Spleen (tissue), 11 donors: ENCODE data around the gene EFNA5. TPM values are rescaled to one million over a fixed set of nuclear protein-coding genes. Genes with fewer than 3 reads are reported as not detected.

ENCODE experiments used
- DNase-seq: peaks from one replicate; pipeline ENCODE4 v3.0.0-alpha.2; 2020
- H3K27ac ChIP-seq, 8 donors: fragments of 200-600 bp; sonication (generic) in 7 of 8; 1 replicate in 4 of 8; 2 replicates in 4 of 8; pipeline versions ENCODE4 v1.5.0 to v1.8.0; 2016 to 2021; ENCODE audit warnings: inconsistent platforms in 4 of 8, mild to moderate bottlenecking in 4 of 8, moderate library complexity in 1 of 8
- H3K27me3 ChIP-seq, 7 donors: fragments of 200-600 bp; sonication (generic) in 6 of 7; replicated peaks in 1 of 7; 1 replicate in 4 of 7; 2 replicates in 3 of 7; pipeline versions ENCODE4 v1.5.0 to v1.8.0; 2016 to 2021; ENCODE audit warnings: inconsistent platforms in 3 of 7, mild to moderate bottlenecking in 1 of 7
- H3K36me3 ChIP-seq, 6 donors: fragments of 200-600 bp; sonication (generic) in 5 of 6; 1 replicate in 4 of 6; 2 replicates in 2 of 6; pipeline versions ENCODE4 v1.5.0 to v1.8.0; 2016 to 2021; ENCODE audit warnings: inconsistent platforms in 2 of 6
- H3K4me1 ChIP-seq, 6 donors: fragments of 200-600 bp; sonication (generic) in 5 of 6; 1 replicate in 3 of 6; 2 replicates in 3 of 6; pipeline versions ENCODE4 v1.5.0 to v1.8.0; 2016 to 2021; ENCODE audit warnings: inconsistent platforms in 3 of 6
- H3K4me3 ChIP-seq, 8 donors: fragments of 200-600 bp; sonication (generic) in 7 of 8; 1 replicate in 4 of 8; 2 replicates in 4 of 8; pipeline versions ENCODE4 v1.5.0 to v1.8.0; 2016 to 2021; ENCODE audit warnings: inconsistent platforms in 4 of 8, mild to moderate bottlenecking in 4 of 8, moderate library complexity in 2 of 8
- H3K9me3 ChIP-seq, 8 donors: fragments of 200-600 bp; sonication (generic) in 7 of 8; 1 replicate in 4 of 8; 2 replicates in 4 of 8; pipeline versions ENCODE4 v1.5.0 to v1.8.0; 2016 to 2021; ENCODE audit warnings: inconsistent platforms in 4 of 8
- POLR2A ChIP-seq, 3 donors: fragments of 450-650 bp; IDR thresholded peaks; one replicate each; pipeline ENCODE4 v1.5.1; 2017; ENCODE audit warnings: antibody characterized with exemption in 3 of 3, mild to moderate bottlenecking in 1 of 3
- POLR2AphosphoS5 ChIP-seq, 3 donors: sonication (generic); formaldehyde crosslinking; IDR thresholded peaks; one replicate each; pipeline ENCODE4 v1.5.1; 2017; ENCODE audit warnings: antibody characterized with exemption in 3 of 3
- WGBS, 5 donors: extraction: QIAGEN DNeasy Blood & Tissue Kit in 3 of 5; methylation state at CpG; one replicate each; pipeline versions ENCODE4 v1.1.5 to v1.1.7; 2013 to 2018; 5-methylcytosine and 5-hydroxymethylcytosine counted together
- intact Hi-C: fragments of 100-400 bp; cut with DNase I; formaldehyde crosslinking; loops from one replicate; pipeline ENCODE4 v1.15.0; 2023; ENCODE audit warnings: low total_unique reads
- polyA plus RNA-seq, 3 donors: library from polyadenylated mRNA; stranded (reverse); fragments of 200-250 nt; gene quantifications; one replicate each; pipeline ENCODE4 v1.2.1, GENCODE V29; 2013
- total RNA-seq, 7 donors: library from RNA; depleted of rRNA in 3 of 7; stranded (reverse); fragments of >200 nt in 3 of 7; fragmentation: NEBNext Ultra II Directional in 4 of 7; extraction: Animal tissue kit (Norgen Biotek cat#: 25700) in 4 of 7; gene quantifications; one replicate each; pipeline versions ENCODE4 v1.1.0 to v1.2.1, GENCODE V29; 2016 to 2021
- TF ChIP-seq, protein P1 (sequence below), 11 experiments: fragments of 200-600 bp in 7 of 11; fragments of 450-650 bp in 4 of 11; sonication (generic) in 4 of 11; IDR thresholded peaks in 8 of 11; conservative IDR thresholded peaks in 3 of 11; 1 replicate in 7 of 11; 2 replicates in 4 of 11; pipeline versions ENCODE4 v1.4.0 to v1.8.0; 2016 to 2021; ENCODE audit warnings: antibody characterized with exemption in 11 of 11, inconsistent platforms in 4 of 11, mild to moderate bottlenecking in 1 of 11
- donor health status: healthy with polysubstance abuse.
- donor health status: DM: no; HTN: no; CAD: no; lungs with moderate emphysema.
- donor health status: DM: no; HTN: no; CAD: no.
- donor health status: Bipolar disorder and iron deficiency.
- donor health status: healthy.
- donor health status: DM: no; HTN: no; CAD: no.
- donor health status: DM: yes; HTN: yes; CAD: no.

EFNA5 gene
- total and polyA plus RNA-seq, 10 donors = 0.33 to 29.0 (median 12.2) TPM

DNA sequence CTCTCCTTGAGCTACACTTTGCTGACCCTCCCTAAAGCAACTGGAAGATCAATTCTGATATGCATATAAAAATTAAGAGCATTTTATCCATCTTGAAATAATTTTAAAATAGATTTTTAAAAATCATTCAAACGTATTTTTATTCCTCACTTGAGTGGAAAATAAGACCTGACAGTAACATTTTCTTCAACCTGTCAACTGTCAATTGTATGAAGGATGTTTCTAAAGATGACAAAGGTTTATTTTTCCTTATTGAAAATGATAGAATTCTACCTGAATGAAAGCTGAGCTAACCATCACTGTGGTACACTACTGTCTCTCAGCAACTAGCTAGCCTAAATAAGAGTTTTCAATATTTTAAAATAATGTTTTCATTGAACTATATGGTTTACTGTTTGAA is 7.0 kb downstream of the EFNA5 start:
- no peaks in the 10 kb centered on the region for H3K36me3 ChIP-seq
- TF ChIP-seq POLR2AphosphoS5 (IDR thresholded peaks at IDR 0.05) (no peak), POLR2A (IDR thresholded peaks at IDR 0.05) (no peak)
- TF ChIP-seq, protein P1, sequence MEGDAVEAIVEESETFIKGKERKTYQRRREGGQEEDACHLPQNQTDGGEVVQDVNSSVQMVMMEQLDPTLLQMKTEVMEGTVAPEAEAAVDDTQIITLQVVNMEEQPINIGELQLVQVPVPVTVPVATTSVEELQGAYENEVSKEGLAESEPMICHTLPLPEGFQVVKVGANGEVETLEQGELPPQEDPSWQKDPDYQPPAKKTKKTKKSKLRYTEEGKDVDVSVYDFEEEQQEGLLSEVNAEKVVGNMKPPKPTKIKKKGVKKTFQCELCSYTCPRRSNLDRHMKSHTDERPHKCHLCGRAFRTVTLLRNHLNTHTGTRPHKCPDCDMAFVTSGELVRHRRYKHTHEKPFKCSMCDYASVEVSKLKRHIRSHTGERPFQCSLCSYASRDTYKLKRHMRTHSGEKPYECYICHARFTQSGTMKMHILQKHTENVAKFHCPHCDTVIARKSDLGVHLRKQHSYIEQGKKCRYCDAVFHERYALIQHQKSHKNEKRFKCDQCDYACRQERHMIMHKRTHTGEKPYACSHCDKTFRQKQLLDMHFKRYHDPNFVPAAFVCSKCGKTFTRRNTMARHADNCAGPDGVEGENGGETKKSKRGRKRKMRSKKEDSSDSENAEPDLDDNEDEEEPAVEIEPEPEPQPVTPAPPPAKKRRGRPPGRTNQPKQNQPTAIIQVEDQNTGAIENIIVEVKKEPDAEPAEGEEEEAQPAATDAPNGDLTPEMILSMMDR (IDR thresholded peaks at IDR 0.05 in 8 of 11, conservative IDR thresholded peaks at IDR 0.05 in 3 of 11) = no peak
- H3K27ac ChIP-seq = no peak overlapping the region
- H3K9me3 ChIP-seq = no peaks in the 10 kb centered on the region
- no peak for DNase-seq
- H3K27me3 ChIP-seq = peaks cover 0 to 20% (median 6%) of the 10 kb centered on the region in 7 donors
- intact Hi-C loops = no loop called here
- no peaks in the 10 kb centered on the region for H3K4me1 ChIP-seq
- WGBS, 5 donors = 40 to 70% (median 54%) methylated on average over 1 of the region's 1 CpG
- H3K4me3 ChIP-seq = no peak overlapping the region

DNA sequence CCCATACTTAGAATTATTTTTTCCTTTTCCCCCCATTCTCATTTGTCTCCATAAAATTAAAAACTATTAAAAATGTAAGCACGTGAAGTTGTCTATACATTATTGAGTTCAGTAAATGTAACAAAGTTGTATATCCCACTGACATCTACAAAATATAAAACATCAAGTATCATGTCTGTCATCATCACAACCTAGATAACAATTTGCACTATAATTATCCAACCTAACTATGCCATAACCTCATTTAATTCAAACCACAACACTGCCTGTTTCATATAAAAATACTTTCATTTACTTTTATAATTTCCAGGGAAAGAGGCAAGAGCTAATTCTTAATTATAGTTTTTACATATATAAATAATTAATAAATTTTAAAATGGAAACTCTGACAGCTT is 9.1 kb downstream of the EFNA5 start:
- intact Hi-C loops = no loop called here
- no peak for TF ChIP-seq POLR2A (IDR thresholded peaks at IDR 0.05)
- TF ChIP-seq, protein P1 (IDR thresholded peaks at IDR 0.05 in 8 of 11, conservative IDR thresholded peaks at IDR 0.05 in 3 of 11) = no peak
- TF ChIP-seq POLR2AphosphoS5 (IDR thresholded peaks at IDR 0.05) = no peak
- H3K36me3 ChIP-seq = no peaks in the 10 kb centered on the region
- H3K4me3 ChIP-seq = no peak overlapping the region
- H3K27ac ChIP-seq = no peak overlapping the region
- no peaks in the 10 kb centered on the region for H3K9me3 ChIP-seq
- peaks cover 0 to 5% (median 0%) of the 10 kb centered on the region in 7 donors for H3K27me3 ChIP-seq
- WGBS, 5 donors = 83 to 96% (median 85%) methylated on average over 1 of the region's 1 CpG
- no peaks in the 10 kb centered on the region for H3K4me1 ChIP-seq
- DNase-seq = no peak

DNA sequence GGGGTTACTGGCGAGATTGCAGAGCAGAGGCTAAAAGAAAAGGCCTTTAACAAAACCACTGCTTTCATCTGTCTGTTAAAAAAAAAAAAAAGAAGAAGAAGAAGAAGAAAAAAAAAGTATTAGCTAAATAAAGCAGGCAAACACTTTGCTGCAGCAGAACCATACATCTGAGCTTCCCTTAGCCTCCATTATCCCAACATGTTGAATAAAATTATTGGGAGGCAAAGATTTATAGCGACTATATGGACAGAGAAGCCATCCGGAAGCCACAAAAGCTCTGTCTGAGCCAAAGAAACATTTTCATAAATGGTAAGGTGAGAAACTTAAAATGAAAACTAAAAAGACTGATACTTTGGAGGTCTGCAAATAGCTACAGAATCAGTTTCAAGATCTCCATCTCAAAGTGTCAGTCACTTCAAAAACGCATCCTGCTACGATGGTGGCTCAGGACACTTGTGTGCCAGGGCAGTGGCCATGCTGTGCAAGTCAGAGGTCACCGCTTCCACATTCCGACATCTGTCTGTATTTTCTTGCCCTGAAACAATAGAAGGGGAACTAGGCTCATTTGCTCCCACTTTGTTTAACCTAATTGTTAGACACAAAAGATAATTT is 9.6 kb downstream of the EFNA5 start:
- intact Hi-C loops = no loop called here
- WGBS, 5 donors = 84 to 91% (median 88%) methylated on average over 7 of the region's 7 CpGs
- no peak for TF ChIP-seq POLR2A (IDR thresholded peaks at IDR 0.05)
- no peak for TF ChIP-seq POLR2AphosphoS5 (IDR thresholded peaks at IDR 0.05)
- TF ChIP-seq, protein P1 (IDR thresholded peaks at IDR 0.05 in 8 of 11, conservative IDR thresholded peaks at IDR 0.05 in 3 of 11) = no peak
- no peak overlapping the region for H3K27ac ChIP-seq
- H3K36me3 ChIP-seq = no peaks in the 10 kb centered on the region
- no peak for DNase-seq
- peaks cover 0 to 5% (median 0%) of the 10 kb centered on the region in 7 donors for H3K27me3 ChIP-seq
- no peaks in the 10 kb centered on the region for H3K9me3 ChIP-seq
- no peaks in the 10 kb centered on the region for H3K4me1 ChIP-seq
- no peak overlapping the region for H3K4me3 ChIP-seq

DNA sequence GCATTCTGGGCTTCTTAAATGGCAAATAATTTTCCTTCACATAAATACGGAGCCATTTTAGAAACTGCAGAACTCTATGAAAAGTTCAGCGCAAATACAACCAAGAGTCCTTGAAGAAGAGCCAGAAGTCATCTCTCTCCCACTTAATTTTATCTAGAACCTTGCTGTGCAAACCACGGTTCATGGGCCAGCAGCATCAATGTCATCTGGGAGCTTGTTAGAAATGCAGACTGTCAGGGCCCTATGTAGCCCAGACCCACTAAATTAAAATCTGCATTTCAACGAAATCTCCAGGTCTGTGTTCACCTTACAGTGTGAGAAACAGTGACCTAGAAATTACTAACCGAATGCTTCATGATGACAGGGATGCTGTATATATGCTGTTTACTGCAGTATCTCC is 12.2 kb downstream of the EFNA5 start:
- H3K27me3 ChIP-seq = peaks cover 0 to 5% (median 0%) of the 10 kb centered on the region in 7 donors
- H3K4me3 ChIP-seq = no peak overlapping the region
- intact Hi-C loops = no loop called here
- DNase-seq = no peak
- no peak overlapping the region for H3K27ac ChIP-seq
- H3K4me1 ChIP-seq = no peaks in the 10 kb centered on the region
- TF ChIP-seq POLR2A (IDR thresholded peaks at IDR 0.05) (no peak), POLR2AphosphoS5 (IDR thresholded peaks at IDR 0.05) (no peak)
- TF ChIP-seq, protein P1 (IDR thresholded peaks at IDR 0.05 in 8 of 11, conservative IDR thresholded peaks at IDR 0.05 in 3 of 11) = no peak
- no peaks in the 10 kb centered on the region for H3K9me3 ChIP-seq
- 78 to 92% (median 86%) methylated on average over 5 of the region's 5 CpGs for WGBS, 5 donors
- no peaks in the 10 kb centered on the region for H3K36me3 ChIP-seq
